Spleen (tissue), 7 donors: ENCODE measurements around the gene DPPA5.

ENCODE experiments used
- CTCF ChIP-seq, 11 experiments: fragments of 200-600 bp in 7 of 11; fragments of 450-650 bp in 4 of 11; sonication (generic) in 4 of 11; IDR thresholded peaks in 8 of 11; conservative IDR thresholded peaks in 3 of 11; 1 replicate in 7 of 11; 2 replicates in 4 of 11; pipeline versions ENCODE4 v1.4.0 to v1.8.0; 2016 to 2021; ENCODE audit warnings: antibody characterized with exemption in 11 of 11, inconsistent platforms in 4 of 11, mild to moderate bottlenecking in 1 of 11
- POLR2AphosphoS5 ChIP-seq, 3 donors: sonication (generic); formaldehyde crosslinking; IDR thresholded peaks; one replicate each; pipeline ENCODE4 v1.5.1; 2017; ENCODE audit warnings: antibody characterized with exemption in 3 of 3
- donor health status: DM: no; HTN: no; CAD: no; lungs with moderate emphysema.
- donor health status: DM: no; HTN: no; CAD: no.
- donor health status: DM: no; HTN: no; CAD: no.

DNA sequence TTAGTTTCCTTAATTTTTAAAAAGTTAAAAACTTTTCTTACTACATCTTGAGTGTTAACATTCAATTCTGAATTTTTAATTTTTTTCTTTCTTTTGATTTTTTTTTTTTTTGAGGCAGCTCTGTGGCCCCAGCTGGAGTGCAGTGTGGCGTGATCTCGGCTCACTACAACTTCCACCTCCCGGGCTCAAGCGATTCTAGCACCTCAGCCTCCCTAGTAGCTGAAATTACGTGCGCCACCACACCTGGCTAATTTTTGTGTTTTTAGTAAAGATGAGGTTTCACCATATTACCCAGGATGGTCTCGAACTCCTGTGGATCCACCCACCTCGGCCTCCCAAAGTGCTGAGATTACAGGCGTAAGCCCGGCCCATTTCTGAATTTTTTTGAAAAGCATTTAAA is 41.8 kb upstream of the DPPA5 start:
- TF ChIP-seq CTCF (IDR thresholded peaks at IDR 0.05 in 8 of 11, conservative IDR thresholded peaks at IDR 0.05 in 3 of 11) (no peak), POLR2AphosphoS5 (IDR thresholded peaks at IDR 0.05) (no peak)
